Testis (tissue), 2 donors: ENCODE data around the gene IWS1.

Experiments
- CTCF ChIP-seq, 3 experiments: fragments of 450-650 bp in 2 of 3; fragments of 200-600 bp in 1 of 3; sonication (generic) in 1 of 3; IDR thresholded peaks; one replicate each; pipeline ENCODE4 v1.5.1; 2016 to 2019; ENCODE audit warnings: antibody characterized with exemption in 3 of 3, mild to moderate bottlenecking in 2 of 3, moderate library complexity in 1 of 3
- POLR2A ChIP-seq: fragments of 450-650 bp; IDR thresholded peaks from one replicate; pipeline ENCODE4 v1.6.1; 2017; ENCODE audit warnings: antibody characterized with exemption, mild to moderate bottlenecking, moderate library complexity

GRCh38 chr2:127528487-127528886 lies 2.2 kb upstream of the IWS1 start:
- TF ChIP-seq CTCF (IDR thresholded peaks at IDR 0.05) (no peak), POLR2A (no peak)
